Adipose tissue (tissue), 3 donors: ENCODE measurements around the gene MAPK12. TPM values are rescaled to one million over a fixed set of nuclear protein-coding genes. Genes with fewer than 3 reads are reported as not detected.
"Not testable (repeated sequence)": the region's sequence is repeated elsewhere in the genome, so short reads cannot be mapped to it uniquely, and the experiment has no call there.

ENCODE experiments used
- H3K27ac ChIP-seq: one replicate; pipeline ENCODE4 v1.5.1; 2013; ENCODE audit warnings: low read depth, low read length
- WGBS, 3 donors: extraction: QIAGEN DNeasy Blood & Tissue Kit; methylation state at CpG; one replicate each; pipeline ENCODE4 v1.1.7; 2013; 5-methylcytosine and 5-hydroxymethylcytosine counted together
- polyA plus RNA-seq, 3 donors: library from polyadenylated mRNA; stranded (reverse); fragments of 200-250 nt; gene quantifications; one replicate each; pipeline ENCODE4 v1.2.3, GENCODE V29; 2013
- donor health status: healthy with polysubstance abuse.
- donor health status: Bipolar disorder and iron deficiency.
- donor health status: healthy.

MAPK12 gene
- polyA plus RNA-seq, 3 donors = 4.7 to 17.6 (median 15.7) TPM

DNA sequence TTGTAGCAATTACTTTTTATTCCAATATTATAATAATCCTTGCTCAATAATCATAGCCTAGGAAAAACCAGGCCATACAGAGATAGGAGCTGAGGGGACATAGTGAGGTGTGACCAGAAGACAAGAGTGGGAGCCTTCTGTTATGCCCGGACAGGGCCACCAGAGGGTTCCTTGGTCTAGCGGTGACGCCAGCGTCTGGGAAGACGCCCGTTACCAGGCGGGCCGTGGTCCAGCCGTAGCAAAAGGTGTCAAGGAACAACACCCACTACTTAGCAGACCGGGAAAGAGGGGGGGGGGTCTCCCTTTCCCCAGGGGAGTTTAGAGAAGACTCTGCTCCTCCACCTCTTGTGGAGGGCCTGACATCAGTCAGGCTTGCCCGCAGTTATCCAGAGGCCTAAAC, 11.9 kb upstream of the MAPK12 start:
- WGBS, 3 donors = 52 to 62% (median 53%) methylated on average over 10 to 11 of the region's 11 CpGs
- not testable (repeated sequence) for H3K27ac ChIP-seq

DNA sequence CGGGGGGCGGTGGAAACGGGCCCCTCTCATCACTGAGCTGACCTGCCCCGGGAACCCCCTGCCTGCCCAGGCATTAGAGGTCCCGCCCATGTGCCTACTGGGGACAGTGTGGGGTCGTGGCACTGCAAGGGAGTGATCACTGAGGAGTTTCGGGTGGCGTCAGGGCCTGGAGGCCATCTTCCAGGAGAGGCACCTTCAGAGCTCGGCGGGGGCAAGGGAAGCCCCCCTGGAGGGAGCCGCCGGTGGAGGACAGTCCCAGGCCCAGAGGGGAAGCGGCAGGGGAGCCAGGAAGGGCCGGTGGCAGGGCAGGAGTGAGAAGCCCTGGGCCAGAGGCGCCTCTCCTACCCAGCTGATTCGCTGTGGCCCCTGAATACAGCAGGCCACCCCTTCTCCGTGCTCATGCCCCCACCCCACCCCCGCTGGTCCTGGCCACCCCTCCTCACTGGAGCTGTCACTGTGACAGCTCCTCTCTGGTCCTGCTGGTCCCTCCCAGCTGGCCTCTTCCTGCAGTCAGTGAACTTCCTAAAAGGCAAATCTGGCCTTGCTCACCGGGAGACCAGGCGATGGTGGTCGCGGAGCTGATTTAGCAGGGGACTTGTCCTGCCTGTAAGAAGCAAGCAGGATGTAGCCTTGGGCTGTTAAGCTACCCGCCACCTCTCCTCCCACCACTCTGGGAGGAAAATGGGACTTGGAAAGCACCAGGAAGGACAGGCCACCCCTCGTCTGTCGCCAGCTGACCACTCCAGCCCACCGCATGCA, 10.7 kb upstream of the MAPK12 start:
- H3K27ac ChIP-seq = no peak overlapping the region
- WGBS, 3 donors = 43 to 57% (median 46%) methylated on average over 19 to 26 of the region's 26 CpGs

DNA sequence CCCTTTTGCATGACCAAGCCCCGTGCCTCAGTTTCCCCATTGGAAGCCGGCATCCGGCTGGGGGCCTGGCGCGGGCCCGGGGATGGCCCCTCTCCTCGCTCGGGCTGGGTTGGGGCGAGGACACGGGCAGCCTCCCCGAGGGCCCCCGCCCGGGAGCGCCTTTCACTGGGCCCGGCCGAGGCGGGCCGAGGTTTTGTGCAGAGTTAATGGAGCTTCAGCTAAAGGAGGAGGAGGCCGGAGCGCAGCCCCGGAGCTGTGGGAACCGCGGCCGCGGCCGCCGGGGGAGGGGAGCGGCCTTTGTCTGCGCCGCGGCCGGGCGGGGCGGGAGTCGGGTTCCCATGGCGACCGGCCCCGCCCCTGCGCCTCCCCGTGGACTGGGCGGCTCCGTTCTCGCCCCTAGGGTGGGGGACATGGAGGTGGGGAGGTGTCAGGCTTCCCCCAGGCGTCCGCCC, 10.1 kb upstream of the MAPK12 start:
- H3K27ac ChIP-seq = no peak overlapping the region
- WGBS, 3 donors = 0 to 2% (median 1%) methylated on average over 24 to 45 of the region's 45 CpGs

GRCh38 chr22:50270666-50271394, 9.3 kb upstream of the MAPK12 start:
- WGBS, 3 donors = 1 to 3% (median 2%) methylated on average over 51 to 53 of the region's 53 CpGs
- no peak overlapping the region for H3K27ac ChIP-seq

DNA sequence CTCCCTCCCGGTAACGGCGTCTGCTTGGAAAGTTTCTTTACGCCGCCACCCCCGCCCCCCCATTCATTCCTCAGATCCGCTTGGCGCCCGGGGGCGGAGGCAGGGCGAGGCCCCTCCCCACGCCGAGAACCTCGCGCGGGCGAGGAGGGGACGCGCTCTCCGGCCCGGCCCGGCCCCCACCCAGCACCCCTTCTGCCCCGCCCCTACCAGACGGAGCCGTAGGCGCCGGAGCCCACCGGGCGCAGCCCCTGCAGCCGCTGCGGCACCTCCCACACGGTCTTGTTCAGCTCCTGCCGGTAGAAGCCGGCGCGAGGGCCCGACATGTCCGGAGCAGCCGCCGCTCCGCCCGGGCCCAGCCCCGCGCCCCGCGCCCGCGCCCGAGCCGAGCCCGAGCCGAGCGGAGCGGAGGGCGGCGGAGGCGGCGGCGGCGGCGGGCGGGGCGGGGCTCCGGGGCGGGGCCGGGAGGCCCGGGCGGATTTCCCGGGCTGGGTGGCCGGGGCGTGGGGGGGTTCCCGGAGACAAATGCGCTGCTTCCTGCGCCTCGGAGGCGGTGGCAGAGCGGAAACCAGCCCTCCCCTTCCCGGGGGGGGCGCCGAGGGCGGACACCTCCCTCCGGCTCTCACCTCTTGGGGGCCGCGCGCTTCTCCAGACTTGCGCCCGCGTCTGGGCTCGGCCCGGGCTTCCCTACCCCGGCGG, 8.6 kb upstream of the MAPK12 start, which contains the start of gene MAPK11:
MAPK11 (minus strand) TSS at position 411 of the 696 bp plus-strand sequence; CDS start at position 323, 88 bp downstream.
- peak within 1 kb of the TSS; percentile 6 for H3K27ac ChIP-seq
- WGBS, 3 donors = 1% methylated on average over 36 to 91 of the region's 92 CpGs

GRCh38 chr22:50269573-50269969, 8.1 kb upstream of the MAPK12 start:
- H3K27ac ChIP-seq = no peak overlapping the region

DNA sequence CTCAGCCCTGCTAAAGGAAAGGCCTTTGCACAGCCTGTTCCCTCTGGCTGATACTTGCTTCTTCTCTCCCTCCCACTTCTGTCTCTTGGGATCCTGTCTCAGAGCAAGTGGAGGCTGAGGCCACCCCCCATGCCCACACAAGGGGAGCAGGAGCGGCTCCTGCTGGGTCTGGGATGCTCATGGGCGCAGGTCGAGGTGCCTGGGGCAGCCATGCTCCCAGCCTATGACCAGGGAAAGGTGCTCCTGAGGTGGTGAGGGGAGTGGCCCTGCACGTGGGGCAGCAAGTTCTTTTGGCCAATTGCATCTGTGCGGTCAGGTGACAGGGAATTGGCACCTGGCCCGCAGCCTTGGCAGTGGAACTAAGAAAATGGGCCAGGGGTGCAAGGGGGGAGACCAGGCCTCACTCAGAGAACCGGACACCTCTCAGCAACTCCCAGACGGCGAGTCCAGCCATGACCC, 7.2 kb upstream of the MAPK12 start:
- no peak overlapping the region for H3K27ac ChIP-seq
- WGBS, 3 donors = 21 to 43% (median 42%) methylated on average over 9 of the region's 9 CpGs

More at GRCh38 chr22:50269573-50269969, 8.1 kb upstream of the MAPK12 start:
- 5 to 24% (median 11%) methylated on average over 17 to 18 of the region's 18 CpGs for WGBS, 3 donors

DNA sequence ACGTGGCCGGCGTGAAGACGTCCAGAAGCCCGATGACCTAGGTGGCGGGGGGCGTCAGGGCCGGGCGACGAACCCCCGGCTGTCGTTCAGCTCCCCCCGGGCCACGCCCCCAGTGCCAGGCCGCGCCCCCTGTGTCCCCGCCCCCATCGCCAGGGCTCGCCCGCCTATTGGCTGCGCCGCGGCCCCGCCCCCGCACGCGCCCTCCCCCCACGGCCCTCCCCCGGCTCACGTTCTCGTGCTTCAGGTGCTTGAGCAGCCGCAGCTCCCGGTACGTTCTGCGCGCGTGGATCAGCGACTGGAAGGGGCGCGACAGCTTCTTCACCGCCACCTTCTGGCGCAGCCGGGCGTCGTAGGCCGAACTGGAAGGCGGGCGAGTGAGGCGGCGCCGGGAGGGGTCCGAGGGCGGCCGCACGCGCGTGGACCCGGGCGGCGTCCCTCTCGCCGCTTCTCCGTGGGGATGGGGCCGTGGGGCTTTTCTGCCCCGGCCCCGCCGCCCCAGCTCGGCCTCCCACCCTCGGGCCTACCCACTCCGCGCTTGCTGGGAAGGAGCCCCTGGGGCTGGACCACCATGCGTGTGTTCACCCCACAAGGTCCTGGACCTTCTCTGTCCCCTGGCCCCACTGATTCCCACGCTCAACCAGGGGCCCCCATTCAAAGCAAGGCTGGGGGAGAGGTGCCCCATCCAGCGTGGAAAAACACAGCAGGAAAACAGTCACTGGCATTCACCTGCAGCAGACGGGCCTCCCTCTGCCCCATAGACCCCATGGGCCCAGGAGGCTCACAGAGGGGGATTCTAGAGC, 6.3 kb upstream of the MAPK12 start:
- WGBS, 3 donors = 11 to 33% (median 22%) methylated on average over 52 to 75 of the region's 75 CpGs
- no peak overlapping the region for H3K27ac ChIP-seq

GRCh38 chr22:50266994-50267393, 5.5 kb upstream of the MAPK12 start:
- WGBS, 3 donors = 55 to 73% (median 71%) methylated on average over 35 to 37 of the region's 37 CpGs
- no peak overlapping the region for H3K27ac ChIP-seq

- 85 to 87% (median 86%) methylated on average over 15 of the region's 15 CpGs for WGBS, 3 donors
- no peak overlapping the region for H3K27ac ChIP-seq
These were observed 3.6 kb upstream of the MAPK12 start for GRCh38 chr22:50264946-50265669.

- WGBS, 3 donors = 83 to 92% (median 90%) methylated on average over 15 of the region's 15 CpGs
These were observed 2.7 kb upstream of the MAPK12 start for GRCh38 chr22:50264104-50264745.

GRCh38 chr22:50262973-50263617, 1.6 kb upstream of the MAPK12 start:
- WGBS, 3 donors = 51 to 63% (median 61%) methylated on average over 9 of the region's 9 CpGs

More at GRCh38 chr22:50264104-50264745, 2.7 kb upstream of the MAPK12 start:
- H3K27ac ChIP-seq = no peak overlapping the region

DNA sequence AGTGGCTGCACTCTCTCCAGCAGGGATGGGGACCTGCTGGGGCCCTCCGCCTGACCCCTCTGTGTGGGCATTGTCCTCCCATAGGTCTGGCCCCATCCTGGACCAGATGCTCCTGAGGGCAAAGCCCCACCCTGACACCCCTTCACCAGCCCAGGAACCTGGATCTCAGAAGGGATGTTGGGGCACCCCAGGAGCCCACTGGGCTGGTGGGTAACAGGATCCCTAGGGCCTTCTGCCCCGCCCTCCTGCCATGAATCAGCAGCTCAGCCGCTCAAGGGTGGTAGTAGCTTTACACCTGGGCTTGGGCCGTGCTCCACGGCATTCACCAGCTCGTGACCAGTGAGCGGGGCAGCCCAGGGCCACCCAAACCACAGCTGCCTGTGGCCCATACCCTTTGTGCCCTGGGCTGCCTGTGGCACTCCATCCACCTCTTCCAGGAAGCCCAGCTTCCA, 1.0 kb upstream of the MAPK12 start:
- WGBS, 3 donors = 47 to 53% (median 50%) methylated on average over 7 of the region's 7 CpGs

More at GRCh38 chr22:50262973-50263617, 1.6 kb upstream of the MAPK12 start:
- H3K27ac ChIP-seq = no peak overlapping the region

GRCh38 chr22:50260801-50261614, 475 bp downstream of the MAPK12 start:
- WGBS, 3 donors = 1% methylated on average over 46 to 91 of the region's 92 CpGs
- no peak overlapping the region for H3K27ac ChIP-seq

More for the DNA sequence above, 1.0 kb upstream of the MAPK12 start:
- no peak overlapping the region for H3K27ac ChIP-seq

- WGBS, 3 donors = 37 to 38% (median 37%) methylated on average over 5 to 11 of the region's 11 CpGs
- H3K27ac ChIP-seq = no peak overlapping the region
These were observed 1.1 kb downstream of the MAPK12 start for GRCh38 chr22:50260434-50260800.

GRCh38 chr22:50259302-50259701, 2.2 kb downstream of the MAPK12 start:
- H3K27ac ChIP-seq = no peak overlapping the region
- 83 to 91% (median 88%) methylated on average over 14 to 15 of the region's 15 CpGs for WGBS, 3 donors
